Activated CD4-positive, alpha-beta T cell treated with anti-CD3 and anti-CD28 coated beads, Interleukin-2, amount 50 U/mL, for 48 hours (primary cell): ENCODE results near the gene CRK.
A peak's percentile ranks its signal among the peaks of the same experiment; 100 is the strongest.
"Not testable (repeated sequence)": the region's sequence is repeated elsewhere in the genome, so short reads cannot be mapped to it uniquely, and the experiment has no call there.

ENCODE experiments used
- DNase-seq, 2 experiments: peaks; one replicate each; pipeline ENCODE4 v3.0.0-alpha.2; 2020

CRK gene

GRCh38 chr17:1420163-1420562 lies 35.9 kb downstream of the CRK start:
- DNase-seq = no peak

GRCh38 chr17:1418476-1418875 lies 37.6 kb downstream of the CRK start:
- DNase-seq = not testable (repeated sequence)

GRCh38 chr17:1416414-1416813 lies 39.6 kb downstream of the CRK start:
- no peak for DNase-seq

- DNase-seq = no peak
Measured at GRCh38 chr17:1414634-1415033, 41.4 kb downstream of the CRK start.

- no peak for DNase-seq
Measured at GRCh38 chr17:1414001-1414574, 41.9 kb downstream of the CRK start.

GRCh38 chr17:1413281-1413791 lies 42.7 kb downstream of the CRK start:
- no peak for DNase-seq

- no peak for DNase-seq
Measured at GRCh38 chr17:1412185-1413110, 43.6 kb downstream of the CRK start.

GRCh38 chr17:1402262-1402586 lies 53.8 kb downstream of the CRK start:
- DNase-seq = no peak

- peak; percentile 97 to 98 for DNase-seq
Measured at GRCh38 chr17:1399679-1400512, 56.1 kb downstream of the CRK start, which contains the start of gene YWHAE. YWHAE (minus strand) TSS chr17:1400222; CDS start chr17:1400110, 112 bp downstream.

GRCh38 chr17:1398931-1399678 lies 56.9 kb downstream of the CRK start:
- DNase-seq = peak in 1 of 2 experiments; percentile 20

GRCh38 chr17:1398028-1398427 lies 58.0 kb downstream of the CRK start:
- DNase-seq = no peak

- not testable (repeated sequence) for DNase-seq
Measured at GRCh38 chr17:1395876-1396665, 60.0 kb downstream of the CRK start.

- DNase-seq = no peak
Measured at GRCh38 chr17:1391577-1391976, 64.5 kb downstream of the CRK start.

- DNase-seq = no peak
Measured at GRCh38 chr17:1390432-1391367, 65.3 kb downstream of the CRK start.

GRCh38 chr17:1387490-1388227 lies 68.4 kb downstream of the CRK start:
- not testable (repeated sequence) for DNase-seq

- not testable (repeated sequence) for DNase-seq
Measured at GRCh38 chr17:1386675-1387190, 69.3 kb downstream of the CRK start.

GRCh38 chr17:1386265-1386664 lies 69.8 kb downstream of the CRK start:
- DNase-seq = no peak

GRCh38 chr17:1385861-1386260 lies 70.2 kb downstream of the CRK start:
- no peak for DNase-seq

GRCh38 chr17:1384905-1385435 lies 71.1 kb downstream of the CRK start:
- no peak for DNase-seq
